Right ventricle myocardium inferior (tissue), 1 donor: Measurements from ENCODE around the gene CCSER1. TPM values are rescaled to one million over a fixed set of nuclear protein-coding genes. Genes with fewer than 3 reads are reported as not detected.
"Not testable (repeated sequence)": the region's sequence is repeated elsewhere in the genome, so short reads cannot be mapped to it uniquely, and the experiment has no call there.

Experiments used
- ATAC-seq: fragments of 200-7000 bp; cut with Tn5 transposase; one replicate; pipeline ENCODE4 v1.9.1; 2020; ENCODE audit warnings: mild to moderate bottlenecking, moderate library complexity
- DNase-seq: peaks from one replicate; pipeline ENCODE4 v3.0.0; 2021; ENCODE audit errors: missing footprints
- intact Hi-C: fragments of 100-400 bp; cut with DNase I; formaldehyde crosslinking; loops from one replicate; pipeline ENCODE4 v1.11.0; 2022
- total RNA-seq: library from RNA; stranded (reverse); fragmentation: NEBNext Ultra II Directional; extraction: Animal tissue kit (Norgen Biotek cat#: 25700); gene quantifications from one replicate; pipeline ENCODE4 v1.2.1, GENCODE V29; 2021
- donor health status: DM: no; HTN: yes; CAD: no; lungs with severe emphysema.

CCSER1 gene
- total RNA-seq, 1 donor from 2014 or later: 12.9 TPM

DNA sequence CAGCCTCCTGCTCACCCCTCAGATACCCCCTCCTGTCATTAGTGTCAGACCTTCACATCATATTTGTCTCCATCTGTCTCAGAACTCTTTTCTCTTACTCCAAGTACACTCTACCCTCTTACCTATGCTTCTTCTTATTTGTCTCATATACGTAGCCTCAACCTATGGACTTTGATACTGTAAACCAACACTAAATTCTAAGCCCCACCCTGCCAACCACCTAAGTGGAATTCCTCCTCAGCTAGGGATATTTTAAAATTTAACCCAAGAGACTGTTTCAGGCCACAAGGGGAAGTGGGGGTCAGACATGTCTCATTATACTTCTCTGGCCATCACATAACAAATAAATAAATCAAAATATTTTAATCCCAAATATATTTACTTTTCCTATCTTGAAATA lies 1398.4 kb downstream of the CCSER1 start:
- intact Hi-C loops: no loop called here
- DNase-seq: no peak
- ATAC-seq: no peak

DNA sequence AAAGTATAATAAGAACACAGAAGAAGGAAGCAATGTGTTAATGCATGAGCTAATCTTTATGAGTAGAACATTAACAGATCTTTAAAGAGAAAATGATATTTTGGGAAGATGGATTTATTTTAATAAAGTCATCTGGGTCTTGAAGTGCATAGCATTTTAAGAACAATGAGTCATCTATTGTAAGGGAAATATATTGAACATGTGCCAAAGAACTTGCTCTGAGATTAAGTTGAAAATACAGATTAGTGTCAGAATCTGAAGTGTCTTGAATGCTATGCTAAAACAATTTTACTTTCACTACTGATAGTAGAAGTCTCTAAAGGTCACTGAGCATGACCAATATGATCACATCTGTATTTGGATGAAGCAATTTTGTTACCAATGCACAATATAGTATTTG lies 1399.9 kb downstream of the CCSER1 start:
- no peak for ATAC-seq
- DNase-seq: no peak
- intact Hi-C loops: no loop called here

DNA sequence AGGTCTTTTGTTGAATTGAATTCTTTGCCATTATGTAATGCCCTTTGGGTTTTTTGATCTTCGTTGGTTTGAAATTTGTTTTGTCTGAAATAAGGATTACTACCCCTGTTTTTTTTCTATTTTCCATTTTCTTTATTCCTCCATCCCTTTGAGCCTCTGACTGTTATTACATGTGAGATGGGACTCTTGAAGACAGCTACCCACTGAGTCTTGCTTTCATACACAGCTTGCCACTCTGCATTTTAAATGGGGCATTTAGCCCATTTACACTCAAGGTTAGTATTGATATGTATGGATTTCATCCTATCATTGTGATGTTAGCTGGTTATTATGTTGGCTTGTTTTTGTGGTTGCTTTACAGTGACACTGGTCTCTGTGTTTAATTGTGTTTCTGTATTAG lies 1440.4 kb downstream of the CCSER1 start:
- DNase-seq (no peak), ATAC-seq (no peak)
- intact Hi-C loops: no loop called here

DNA sequence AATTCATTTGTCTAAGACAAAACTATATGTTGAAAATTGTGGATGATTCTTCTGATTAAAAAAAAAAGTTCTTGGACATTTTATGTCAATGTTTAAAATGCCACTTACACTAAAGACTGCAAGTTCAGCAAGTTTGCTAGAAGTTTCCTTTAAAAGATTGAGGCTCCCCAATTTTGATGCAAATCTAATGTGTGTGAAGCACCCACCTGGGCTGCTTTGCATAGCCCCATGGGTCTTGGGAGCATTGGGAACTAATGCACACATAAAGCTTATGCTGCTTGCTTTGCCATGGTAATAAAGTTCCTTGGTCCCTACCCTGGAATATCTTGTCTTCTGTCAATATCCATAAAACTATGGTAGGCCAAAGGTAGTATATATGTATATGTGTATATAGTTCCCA lies 1450.7 kb downstream of the CCSER1 start:
- intact Hi-C loops: no loop called here
- ATAC-seq (no peak), DNase-seq (no peak)

DNA sequence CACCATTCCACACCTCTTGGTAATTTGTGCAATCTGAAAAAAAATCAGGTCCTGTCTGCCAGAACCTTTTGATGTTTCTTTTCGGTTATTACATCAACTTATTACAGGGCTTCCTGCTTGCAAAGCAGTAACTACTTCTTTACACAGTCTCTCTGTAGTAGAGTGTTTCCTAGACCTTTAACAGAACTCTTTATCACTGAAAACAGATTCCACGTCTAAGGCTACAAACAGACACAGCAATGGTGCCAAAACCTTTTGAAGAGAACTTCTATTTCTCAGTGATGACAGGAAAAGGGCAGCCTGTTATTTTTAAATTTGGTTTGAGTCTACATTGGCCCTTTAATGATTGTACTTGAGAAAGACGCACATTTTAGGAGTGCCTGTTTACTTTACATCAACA lies 1463.1 kb downstream of the CCSER1 start:
- ATAC-seq (no peak), DNase-seq (no peak)
- intact Hi-C loops: no loop called here

DNA sequence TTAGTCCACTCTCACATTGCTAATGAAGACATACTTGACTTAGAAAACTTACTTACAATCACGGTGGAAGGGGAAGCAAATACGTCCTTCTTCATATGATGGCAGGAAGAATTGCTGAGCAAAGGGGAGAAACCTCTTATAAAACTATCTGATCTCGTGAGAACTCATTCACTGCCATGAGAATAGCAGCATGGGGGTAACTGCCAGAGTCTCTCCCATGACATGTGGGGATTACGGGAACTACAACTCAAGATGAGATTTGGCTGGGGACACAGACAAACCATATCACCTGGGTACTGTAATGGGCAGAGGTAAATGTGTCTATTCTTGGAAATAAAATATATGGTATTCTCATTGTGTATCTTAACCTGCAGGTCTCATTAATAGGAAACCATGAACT lies 1464.9 kb downstream of the CCSER1 start:
- DNase-seq (no peak), ATAC-seq (no peak)
- intact Hi-C loops: no loop called here

DNA sequence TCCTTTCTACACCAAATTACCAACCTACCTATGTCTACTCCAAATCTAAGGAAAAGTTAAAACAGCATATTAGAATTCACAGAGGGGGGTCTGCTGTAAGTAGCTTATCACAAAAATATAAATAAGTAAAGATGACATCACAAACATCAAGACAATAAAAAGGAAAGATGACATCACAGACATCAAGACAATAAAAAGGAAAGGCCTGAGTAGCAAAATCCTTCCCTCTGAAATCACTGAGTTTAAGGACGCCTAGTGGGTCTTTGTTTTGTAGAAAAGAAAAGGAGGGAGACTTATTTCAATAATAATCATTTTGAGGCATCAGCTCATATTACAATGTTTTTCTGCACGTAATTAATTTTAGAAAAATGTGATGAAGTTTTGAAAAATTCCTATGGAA lies 1469.5 kb downstream of the CCSER1 start:
- no peak for DNase-seq
- intact Hi-C loops: no loop called here
- ATAC-seq: no peak

DNA sequence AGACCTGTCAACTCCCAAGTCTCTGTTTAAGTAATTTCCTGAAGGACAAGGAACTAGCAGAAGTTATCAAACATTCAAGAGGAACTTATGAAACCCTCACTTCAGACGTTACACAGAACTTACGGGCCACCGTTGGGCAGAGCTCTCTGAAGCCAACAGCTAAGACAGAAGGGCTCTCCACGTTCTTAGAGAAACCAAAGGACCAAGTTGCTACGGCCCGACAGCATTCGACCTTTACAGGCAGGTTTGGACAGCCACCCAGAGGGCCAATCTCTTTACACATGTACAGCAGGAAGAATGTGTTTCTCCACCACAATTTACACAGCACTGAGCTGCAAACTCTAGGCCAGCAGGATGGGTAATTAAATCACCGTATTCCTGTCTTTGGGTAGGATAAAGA lies 1471.5 kb downstream of the CCSER1 start:
- no peak for DNase-seq
- no peak for ATAC-seq
- intact Hi-C loops: no loop called here

DNA sequence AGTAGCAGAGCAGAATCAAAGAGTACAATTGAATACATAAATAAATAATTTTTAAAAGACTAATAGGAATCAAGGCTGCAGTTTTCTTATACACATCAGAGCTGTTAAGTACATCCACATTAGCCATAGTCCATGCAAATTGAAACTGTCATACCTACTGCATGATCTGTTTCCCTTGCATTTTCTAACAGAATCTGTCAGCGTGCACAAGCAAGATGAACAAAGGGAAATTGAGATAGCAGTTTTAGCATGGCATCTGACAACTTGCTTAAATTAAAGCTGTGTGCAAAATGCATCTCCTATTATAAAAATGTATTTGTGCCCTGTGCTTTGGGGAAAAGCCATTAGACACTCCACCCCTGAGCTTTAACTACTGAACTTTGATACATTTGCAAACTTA lies 1473.1 kb downstream of the CCSER1 start:
- intact Hi-C loops: no loop called here
- no peak for ATAC-seq
- no peak for DNase-seq

DNA sequence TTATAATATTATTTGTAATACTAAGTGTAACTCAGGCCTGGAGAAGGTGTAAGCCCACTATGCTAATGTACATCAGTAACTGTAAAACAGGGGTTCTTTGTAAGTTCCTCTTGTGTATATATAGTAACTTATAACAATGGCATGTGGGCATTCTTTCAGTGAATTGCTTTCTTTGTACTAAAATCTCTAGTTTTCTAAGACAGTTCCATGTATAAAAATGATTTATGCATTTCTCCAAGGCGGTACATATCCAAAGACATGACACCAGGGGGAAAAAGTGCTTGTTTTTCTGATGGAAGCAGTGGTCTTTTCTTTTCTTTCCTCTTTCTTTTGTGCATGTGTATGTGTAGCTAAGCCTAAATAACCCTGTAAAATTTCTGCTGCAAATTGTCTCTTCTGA lies 1474.2 kb downstream of the CCSER1 start:
- ATAC-seq: no peak

DNA sequence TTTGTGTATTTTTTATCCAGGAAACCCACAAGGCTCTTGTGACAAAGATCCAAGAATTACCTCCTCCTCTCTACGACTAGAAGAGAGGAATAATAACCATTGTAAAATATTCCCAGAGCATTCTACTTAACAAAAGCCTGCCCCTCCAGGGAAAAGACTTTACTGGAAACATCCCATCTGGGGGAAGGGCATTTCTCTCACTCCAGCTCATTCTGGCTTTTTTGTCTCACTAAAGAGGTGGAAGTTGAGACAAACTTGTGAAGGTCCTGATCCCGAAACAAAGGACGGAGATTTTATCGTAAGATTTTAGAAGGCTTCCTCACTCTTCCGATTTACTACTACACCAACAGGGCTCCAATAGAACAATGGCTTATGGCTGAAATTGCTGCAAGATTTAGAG lies 1484.6 kb downstream of the CCSER1 start:
- DNase-seq (no peak), ATAC-seq (no peak)
- intact Hi-C loops: no loop called here

More for the DNA sequence above, 1474.2 kb downstream of the CCSER1 start:
- intact Hi-C loops: no loop called here
- no peak for DNase-seq

DNA sequence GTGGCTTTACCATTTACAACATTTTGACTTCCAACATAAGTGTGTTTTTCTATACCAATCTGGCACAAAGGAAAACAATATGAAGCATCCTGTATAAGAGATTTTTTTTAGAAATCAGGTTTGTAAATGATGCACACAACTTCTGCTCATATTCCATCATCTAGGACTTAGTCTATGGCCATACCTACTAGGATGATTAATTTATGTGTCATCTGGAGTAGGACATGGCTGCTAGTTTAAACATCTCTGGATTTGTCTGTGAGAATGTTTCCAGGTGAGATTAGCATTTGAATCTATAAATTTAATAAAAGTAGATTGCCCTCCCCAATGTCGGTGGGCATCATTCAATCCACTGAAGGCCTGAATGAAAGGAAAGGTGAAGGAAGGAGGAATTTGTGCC lies 1493.8 kb downstream of the CCSER1 start:
- intact Hi-C loops: no loop called here
- no peak for DNase-seq
- ATAC-seq: no peak

DNA sequence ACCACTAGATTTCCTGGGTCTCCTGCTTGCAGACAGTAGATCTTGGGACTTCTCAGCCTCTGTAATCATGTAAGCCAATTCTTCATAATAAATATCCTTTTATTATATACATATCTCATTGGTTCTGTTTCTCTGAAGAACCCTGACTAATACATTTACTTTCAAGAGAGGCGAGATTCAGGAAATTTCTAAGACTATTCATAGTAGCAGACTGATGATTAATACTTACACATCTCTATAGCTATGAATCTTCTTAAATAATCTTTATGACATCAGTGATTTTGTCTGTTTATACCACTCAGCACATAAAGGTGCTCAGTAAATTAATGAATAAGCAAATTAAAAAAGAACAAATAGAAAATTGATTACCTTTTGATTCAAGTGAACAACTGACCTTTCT lies 1494.3 kb downstream of the CCSER1 start:
- no peak for ATAC-seq
- intact Hi-C loops: no loop called here
- DNase-seq: no peak

DNA sequence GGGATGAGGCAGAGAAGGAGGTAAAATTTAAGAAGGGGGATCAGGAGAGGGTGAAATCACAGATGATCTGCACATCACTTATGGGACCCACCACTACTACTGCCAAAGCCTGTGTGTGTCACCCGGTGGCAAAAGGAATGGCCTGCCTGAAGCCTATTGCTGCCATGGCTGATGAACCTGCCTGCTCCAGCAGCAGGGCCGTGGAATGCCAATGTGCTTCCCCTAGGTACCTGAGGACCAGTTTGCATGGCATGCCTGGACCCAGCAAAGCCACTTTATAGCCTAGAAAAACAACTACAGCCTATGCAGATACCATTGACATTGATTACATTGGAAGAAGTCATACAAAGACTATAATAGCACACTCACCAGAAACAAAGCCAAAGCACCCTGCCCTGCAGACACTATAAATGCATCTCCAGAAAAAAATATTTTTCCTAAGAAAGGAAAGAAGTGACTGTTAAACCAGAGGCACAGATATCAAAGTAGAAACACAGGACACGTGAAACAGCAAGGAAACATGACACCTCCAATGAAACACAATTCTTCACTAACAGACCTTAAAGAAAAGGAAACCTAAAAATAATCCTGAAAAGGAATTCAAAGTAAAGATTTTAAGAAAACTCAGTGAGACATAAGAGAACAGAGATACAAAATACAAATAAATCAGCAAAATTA lies 1495.9 kb downstream of the CCSER1 start:
- no peak for ATAC-seq
- intact Hi-C loops: no loop called here
- DNase-seq: no peak

DNA sequence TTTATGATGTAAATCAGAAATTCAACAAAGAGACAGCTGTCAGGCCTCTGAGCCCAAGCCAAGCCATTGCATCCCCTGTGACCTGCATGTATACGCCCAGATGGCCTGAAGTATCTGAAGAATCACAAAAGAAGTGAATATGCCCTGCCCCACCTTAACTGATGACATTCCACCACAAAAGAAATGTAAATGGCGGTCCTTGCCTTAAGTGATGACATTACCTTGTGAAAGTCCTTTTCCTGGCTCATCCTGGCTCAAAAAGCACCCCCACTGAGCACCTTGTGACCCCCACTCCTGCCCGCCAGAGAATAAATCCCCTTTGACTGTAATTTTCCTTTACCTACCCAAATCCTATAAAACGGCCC lies 1496.4 kb downstream of the CCSER1 start:
- DNase-seq, intact Hi-C loops, ATAC-seq: not testable (repeated sequence)

DNA sequence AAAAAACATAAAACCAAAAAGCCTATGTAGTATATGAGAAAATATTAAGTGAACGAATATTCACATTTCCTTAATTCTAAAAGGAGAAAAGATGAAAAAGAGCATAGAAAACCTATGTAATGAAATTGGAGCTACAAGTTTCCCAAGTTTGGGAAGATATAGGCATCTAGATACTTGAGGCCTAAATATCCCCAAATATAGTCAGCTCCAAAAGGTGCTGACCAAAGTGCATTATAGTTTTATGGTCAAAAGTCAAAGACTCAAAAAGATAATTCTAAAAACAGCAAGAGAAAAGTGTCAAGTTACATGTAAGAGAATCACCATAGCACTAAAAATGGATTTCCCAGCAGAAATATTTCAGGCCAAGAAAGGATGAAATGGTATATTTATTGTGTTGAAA lies 1502.9 kb downstream of the CCSER1 start:
- no peak for DNase-seq
- intact Hi-C loops: no loop called here
- ATAC-seq: no peak

DNA sequence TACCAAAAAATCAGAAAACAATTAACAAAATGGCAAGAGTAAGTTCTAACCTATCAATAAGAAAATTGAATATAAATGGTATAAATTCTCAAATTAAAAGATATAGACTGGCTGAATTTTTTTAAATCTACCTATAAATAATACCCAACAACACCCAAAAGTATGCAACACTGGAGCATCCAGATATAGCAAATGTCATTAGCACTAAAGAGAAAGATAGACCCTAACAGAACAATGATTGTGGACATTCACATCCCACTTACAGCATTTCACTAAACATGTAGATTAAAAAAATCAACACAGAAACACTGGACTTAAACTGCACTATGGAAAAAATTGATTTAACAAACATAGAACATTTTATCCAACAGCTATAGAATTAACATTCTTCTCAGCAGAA lies 1503.6 kb downstream of the CCSER1 start:
- no peak for ATAC-seq
- intact Hi-C loops: no loop called here

DNA sequence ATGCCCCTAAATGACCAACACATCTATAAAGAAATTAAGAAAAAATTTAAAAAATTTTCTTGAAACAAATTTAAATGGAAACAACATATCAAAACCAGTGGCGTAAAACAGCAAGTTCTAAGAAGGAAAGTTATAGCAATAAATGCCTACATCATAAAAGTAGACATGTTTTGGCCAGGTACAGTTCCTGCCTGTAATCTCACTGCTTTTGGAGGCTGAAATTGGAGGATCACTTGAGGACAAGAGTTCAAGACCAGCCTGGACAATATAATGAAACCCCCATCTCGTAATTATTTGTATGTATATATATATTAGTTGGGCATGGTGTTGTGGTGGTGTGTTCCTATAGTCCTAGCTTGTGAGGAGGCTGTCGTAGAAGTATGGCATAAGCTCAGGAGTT lies 1504.1 kb downstream of the CCSER1 start:
- DNase-seq: no peak
- no peak for ATAC-seq

More for the DNA sequence above, 1503.6 kb downstream of the CCSER1 start:
- no peak for DNase-seq

DNA sequence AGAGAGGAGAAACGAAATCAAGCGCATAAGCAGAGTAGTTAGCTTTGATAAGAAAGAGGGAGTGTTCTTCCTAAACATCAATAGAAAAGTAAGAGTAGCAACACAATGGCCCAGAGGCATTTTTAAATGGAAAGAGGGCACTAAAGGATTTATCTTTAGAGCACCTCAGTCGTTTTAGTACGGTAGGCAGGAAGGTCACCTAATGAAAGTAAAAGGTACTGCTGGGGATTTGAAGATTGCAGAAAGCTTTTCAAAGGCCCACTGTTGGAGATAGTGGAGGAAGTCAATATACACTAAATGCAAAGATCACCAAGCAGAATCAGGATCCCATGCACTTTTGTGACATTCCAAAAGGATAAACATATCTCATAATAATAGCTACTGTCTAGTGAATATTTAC lies 1508.9 kb downstream of the CCSER1 start:
- ATAC-seq: no peak
- DNase-seq: no peak

More for the DNA sequence above, 1504.1 kb downstream of the CCSER1 start:
- intact Hi-C loops: no loop called here

More for the DNA sequence above, 1508.9 kb downstream of the CCSER1 start:
- intact Hi-C loops: no loop called here
